ENCODE measurements around the gene DDX54.
A peak's percentile ranks its signal among the peaks of the same experiment; 100 is the strongest.
"Not testable (repeated sequence)": the region's sequence is repeated elsewhere in the genome, so short reads cannot be mapped to it uniquely, and the experiment has no call there.

Gene DDX54

DNA sequence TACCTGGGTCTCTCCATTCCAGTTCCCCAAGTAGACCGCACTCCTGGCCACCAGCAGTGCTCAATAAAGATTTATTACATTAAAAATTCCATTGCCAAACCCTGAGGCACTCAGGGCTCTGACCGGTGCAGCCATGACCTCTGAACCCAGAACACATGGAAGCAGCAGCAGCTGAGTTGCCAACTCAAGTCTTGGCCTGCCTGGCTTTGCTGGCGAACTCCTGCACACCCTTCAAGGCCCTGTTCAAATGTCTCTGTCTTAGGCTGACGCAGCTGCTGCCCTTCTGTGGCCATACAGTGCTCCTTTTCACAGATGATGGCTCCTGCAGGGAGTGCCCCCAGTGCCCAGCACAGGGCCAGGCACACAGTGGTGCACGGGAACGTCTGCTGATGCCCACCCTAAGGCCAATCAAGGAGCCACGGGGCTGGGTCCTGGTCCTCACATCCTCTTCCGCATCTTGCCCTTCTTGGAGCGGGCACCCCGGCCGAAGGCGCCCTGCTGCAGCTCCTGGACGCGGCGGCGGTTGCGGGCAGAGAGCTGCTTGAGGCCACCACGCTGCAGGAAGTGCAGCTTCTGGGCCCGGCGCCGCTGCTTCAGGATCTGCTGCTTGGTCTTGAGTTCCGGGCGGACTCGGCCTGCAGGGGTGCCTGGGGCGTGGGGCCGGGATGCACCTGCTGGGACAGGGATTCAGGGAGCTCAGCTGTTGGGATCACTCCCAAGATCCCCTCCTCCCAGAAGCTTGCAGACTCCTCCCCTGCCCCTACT, 26.7 kb downstream of the DDX54 start:
- DNase-seq = no peak

DNA sequence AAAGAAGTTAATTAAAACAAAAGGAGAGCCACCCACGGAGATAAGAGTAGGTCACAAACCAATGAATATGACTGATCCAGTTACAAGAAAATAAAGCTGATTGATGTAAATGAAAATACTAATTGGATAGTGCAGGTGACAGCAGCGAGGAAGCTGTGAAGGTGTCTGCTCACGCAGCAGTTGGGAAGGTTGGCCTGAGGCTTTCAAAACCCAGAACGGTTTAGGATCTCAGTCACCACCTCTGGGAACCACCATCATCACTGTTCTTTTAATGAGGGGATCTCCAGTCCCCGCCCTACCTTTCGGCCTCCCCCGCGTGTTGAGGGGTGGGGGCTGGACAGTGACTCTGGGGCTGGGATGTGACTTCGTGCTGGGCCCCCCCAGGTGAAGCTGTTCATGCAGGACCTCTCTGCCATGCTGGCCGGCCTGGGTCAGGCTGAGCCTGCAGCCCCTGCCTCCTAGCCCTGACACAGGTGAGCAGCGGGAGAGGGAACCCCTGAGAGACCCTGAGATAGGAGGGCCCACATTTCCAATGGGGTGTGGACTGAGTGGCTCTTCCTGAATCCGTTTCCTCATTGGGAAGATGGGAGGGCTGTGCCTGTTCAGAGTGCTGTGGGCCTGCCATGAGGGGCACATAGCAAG, 27.9 kb downstream of the DDX54 start:
- DNase-seq = no peak

DNA sequence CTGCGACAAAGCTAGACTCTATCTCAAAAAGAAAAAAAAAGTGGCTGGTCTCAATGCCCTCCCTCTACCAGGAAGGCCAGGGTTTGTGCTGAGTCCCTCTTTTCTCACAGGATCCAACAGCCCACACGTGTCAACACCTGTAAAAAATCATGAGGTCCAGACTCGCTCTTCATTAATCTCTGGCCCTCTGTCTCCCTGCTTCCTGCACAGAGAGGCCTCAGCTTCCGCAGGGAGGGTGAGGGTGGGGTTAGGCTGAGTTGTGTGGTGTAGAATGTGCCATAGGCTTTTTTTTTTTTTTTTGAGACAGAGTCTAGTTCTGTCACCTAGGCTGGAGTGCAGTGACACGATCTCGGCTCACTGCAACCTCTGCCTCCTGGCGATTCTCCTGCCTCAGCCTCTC, 29.6 kb downstream of the DDX54 start:
- no peak for DNase-seq

DNA sequence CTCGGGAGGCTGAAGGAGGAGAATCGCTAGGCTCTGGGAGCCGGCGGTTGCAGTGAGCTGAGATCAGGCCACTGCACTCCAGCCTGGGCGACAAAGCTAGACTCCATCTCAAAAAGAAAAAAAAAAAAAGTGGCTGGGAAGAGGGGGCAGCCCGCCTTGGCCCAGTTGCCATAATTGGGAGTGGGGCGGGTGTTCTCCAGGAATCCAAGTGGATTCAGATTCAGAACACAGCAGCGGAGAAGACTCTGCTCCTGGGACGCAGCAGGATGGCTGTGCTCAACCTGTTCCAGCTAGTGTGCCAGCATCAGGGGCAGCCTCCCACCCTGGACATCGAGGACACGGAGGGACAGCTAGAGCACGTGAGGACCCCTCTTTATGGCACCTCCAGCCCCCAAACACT, 30.2 kb downstream of the DDX54 start:
- no peak for DNase-seq

DNA sequence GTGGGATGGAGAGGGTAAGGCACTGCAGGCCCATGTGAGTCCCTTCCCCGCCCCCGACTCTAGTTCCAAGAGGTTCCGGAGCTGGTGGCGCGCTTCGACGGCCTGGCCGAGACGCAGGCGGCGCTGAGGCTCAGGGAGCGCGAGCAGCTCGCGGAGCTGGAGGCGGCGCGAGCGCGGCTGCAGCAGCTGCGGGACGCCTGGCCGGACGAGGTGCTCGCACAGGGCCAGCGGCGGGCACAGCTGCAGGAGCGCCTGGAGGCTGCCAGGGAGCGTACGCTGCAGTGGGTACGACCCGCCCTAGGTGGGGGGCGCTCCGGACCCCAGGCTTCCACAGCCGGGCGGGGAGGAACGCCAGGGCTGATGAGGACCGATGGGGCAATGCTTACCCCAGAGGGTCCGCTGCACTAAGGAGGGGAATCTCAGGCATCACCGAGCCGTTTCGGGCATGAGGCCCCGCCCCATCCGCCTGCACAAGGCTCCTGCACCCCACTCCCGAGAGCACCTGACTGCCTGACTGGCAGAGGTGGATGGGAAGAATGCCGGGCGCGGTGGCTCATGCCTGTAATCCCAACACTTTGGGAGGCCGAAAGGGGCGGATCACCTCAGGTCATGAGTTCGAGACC, 30.8 kb downstream of the DDX54 start:
- no peak for DNase-seq

DNA sequence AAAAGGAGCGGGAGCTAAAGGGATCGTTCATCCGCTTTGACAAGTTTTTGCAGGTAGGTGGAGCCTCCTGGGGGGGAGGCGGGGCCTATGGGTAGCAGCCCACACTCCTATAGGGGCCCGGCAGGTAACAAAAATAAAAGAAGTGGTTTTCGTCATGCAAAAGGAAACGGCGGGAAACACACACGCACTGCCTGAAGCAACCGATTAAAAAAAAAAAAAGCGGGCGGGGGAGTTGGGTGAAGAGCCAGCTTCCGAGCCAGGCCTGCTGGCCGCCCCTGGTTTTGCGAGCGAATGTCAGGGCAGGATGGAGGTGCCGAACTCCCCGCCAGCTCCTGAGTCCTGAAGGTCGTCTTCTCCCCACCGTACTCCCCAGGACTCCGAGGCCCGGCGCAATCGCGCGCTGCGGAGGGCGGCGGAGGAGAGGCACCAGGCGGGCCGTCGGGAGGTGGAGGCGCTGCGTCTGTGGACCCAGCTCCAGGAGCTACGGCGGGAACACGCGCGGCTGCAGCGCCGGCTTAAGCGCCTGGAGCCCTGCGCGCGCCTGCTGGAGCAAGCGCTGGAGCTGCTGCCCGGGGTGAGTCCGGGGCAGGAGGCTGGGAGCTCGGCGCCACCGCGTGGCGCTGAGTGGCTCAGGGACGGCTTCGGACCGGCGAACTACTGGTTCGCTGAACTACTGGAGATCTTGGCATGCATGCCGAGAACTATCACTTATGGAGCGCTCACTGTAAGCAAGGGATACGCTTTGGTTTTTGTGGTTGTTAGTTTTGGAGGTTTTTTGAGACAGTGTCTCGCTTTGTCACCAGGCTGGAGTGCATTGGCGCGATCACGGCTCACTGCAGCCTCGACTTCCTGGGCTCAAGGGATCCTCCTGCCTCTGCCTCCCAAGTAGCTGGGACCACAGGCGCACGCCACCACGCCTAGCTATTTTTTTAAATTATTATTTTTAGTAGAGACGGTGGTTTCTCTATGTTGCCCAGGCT, 32.2 kb downstream of the DDX54 start:
- peak; percentile 43 for DNase-seq

DNA sequence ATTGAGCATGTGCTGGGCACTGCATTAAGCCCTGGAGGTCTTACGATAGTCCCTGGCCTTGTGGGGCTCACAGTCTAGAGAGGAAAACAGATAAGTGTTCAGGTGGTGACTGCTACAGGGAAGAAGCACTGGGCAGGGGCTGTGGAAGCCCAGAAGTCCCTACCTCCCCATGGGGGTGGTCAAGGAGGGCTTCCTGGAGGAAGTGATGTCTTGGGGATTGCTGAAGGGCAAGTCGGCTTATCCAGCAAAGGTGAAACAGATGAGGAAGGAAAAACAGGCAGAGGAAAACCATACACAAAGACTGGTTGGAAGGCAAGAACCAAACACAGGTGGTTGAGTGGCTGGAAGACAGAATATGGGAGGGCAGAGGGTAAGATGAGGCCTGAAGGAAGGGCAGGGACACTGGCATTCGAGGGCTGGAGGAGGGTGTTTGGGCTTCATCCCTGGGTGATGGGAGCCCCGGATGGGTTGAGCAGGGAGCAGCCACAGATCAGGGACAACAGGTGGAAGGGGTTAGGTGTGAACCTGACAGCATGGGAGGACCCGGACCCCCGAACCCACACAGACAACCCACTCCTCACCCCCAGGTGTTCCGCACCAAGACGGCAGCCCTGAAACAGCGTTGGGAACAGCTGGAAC, 33.0 kb downstream of the DDX54 start:
- DNase-seq = no peak

DNA sequence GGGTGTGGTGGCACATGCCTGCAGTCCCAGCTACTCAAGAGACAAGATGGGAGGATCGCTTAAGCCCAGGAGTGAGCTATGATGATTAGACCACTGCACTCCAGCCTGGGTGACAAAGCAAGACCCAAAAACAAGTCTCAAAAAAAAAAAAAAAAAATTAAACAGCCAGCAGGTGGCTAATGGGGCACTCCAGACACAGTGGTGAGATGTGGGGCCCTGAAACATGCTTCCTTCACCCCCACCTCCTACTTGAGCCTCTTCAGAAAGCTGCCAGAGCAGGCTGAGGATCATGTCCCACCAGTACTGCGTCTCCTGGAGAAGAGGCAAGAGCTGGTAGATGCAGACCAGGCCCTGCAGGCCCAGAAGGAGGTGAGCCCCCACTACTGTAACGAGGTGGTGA, 33.6 kb downstream of the DDX54 start:
- DNase-seq = no peak

DNA sequence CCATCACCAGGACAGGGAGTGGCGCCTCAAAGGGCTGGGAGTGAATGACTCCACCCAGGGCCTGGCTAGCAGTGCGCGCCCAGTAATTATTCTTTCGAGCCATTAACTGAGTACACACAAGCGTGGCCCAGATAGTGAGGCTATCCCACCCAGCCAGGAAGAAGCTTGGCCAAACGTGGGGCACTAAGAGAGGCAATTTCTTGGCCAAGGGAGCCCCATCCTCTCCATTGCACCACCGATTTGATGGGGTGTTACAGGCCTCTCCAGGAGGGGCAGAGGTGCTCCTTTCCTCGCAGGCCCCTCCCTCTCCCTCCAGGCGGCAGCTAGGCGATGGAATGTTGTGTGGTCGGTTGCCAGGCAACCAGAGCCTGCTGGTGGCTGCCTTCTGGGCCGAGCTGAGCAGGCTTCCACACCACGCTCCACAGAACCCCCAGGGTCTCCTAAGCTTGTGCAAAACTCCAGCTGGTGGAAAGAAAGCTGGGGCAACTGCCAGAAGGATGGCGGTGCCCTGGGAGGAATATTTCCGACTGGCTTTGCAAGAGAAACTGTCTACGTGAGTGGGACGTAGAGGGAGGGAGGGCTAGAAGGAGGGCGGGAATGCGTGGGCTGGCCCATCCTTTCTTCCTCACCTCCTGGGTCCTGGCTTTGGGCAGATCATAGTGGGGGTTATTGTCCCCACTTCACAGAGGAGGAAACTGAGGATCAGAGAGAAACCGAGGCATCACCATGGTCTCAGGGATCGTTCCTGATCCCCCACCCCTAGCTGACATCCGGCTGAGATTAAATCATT, 35.7 kb downstream of the DDX54 start, which contains the start of gene CFAP73:
Gene CFAP73, plus strand, starts transcription at position 364 of the 790 bp plus-strand sequence. Its CDS starts 134 bp downstream, at position 498.
- DNase-seq = no peak

DNA sequence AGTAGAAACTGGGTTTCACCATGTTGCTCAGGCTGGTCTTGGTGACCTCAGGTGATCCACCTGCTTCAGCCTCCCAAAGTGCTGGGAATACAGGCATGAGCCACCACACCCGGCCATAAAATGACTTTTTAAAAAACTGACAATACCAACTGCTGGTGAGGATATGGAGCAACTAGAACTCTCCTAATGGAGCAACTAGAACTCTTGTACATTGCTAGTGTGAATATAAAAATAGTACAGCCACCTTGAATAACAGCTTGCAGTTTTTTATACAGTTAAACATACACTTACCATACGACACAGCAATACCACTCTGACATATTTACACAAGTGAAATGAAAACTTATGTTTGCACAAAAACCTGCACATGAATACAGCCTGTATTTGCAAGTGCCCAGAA, 38.3 kb downstream of the DDX54 start:
- DNase-seq = no peak

DNA sequence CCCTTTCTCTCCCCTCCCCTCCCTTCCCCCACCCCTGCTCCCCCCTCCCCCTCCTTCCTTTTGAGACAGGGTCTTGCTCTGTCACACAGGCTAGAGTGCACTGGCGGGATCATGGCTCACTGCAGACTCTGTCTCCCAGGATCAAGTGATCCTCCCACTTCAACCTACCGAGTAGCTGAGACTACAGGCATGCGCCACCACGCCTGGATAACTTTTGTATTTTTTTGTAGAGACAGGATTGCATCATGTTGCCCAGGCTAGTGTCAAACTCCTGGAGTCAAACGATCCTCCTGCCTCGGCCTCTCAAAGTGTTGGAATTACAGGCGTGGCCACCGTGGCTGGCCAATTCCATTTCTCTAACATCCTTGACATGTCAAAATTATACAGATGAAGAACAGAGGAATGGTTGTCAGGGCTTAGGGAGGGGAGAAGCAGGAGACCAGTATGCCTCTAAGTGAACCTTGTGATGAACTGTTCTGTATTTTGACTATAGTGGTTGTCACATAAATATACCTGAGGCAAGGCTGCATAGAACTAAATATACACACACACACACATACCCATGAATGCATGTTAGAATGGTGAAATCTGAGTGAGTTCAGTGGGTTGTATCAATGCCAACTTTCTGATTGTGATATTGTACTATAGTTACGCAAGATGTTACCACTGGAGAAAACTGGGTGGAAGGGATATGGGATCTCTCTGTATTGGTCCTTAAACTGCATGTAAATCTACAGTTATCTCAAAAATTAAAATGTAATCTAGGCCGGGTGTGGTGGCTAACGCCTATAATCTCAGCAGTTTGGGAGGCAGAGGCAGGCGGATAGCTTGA, 39.3 kb downstream of the DDX54 start:
- DNase-seq = no peak

DNA sequence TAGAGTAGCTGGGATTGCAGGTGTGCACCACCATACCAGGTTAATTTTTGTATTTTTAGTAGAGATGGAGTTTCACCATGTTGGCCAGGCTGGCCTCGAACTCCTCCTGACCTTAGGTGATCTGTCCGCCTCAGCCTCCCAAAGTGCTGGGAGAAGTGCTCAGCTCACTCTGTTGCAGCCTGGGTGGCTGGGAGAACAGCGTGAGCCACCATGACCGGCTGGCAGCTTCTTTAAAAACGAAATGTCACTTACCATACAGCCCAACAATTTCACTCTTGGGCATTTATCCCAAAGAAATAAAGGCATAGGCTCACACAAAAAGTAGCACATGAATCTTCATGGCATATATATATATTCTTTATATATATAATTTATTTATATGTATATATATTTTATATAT, 40.5 kb downstream of the DDX54 start:
- no peak for DNase-seq

DNA sequence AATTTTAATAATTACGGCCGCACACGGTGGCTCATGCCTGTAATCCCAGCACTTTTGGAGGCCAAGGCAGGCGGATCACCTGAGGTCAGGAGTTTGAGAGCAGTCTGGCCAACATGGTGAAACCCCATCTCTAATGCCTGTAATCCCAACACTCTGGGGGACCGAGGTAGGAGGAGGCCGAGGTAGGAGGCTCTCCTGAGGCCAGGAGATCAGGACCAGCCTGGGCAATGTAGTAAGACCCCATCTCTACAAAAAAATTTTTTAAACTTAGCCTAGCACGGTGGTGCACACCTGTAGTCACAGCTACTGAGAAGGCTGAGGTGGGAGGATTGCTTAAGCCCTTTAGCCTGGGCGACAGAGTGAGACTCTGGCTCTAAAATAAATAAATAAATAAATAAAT, 41.3 kb downstream of the DDX54 start:
- DNase-seq = no peak

DNA sequence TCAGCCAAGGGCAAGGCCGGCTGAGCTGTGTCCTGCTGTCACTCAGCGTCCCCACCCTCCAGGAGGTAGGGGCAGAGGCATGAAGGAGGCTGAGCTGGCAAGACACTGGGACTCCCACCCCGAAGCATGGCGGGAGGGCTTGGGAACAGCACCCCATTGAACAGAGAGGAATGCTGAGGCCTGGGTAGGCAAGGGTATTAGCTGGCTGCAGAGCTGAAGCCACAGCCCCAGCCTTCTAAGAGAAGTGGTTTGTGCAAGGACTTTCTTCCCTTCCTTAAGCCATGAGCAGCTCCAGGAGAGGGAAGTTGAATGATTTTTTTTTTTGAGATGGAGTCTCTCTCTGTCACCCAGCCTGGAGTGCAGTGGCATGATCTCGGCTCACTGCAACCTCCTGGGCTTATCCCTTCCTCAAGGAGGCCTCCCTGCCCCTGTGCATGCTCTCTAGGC, 42.4 kb downstream of the DDX54 start:
- no peak for DNase-seq

DNA sequence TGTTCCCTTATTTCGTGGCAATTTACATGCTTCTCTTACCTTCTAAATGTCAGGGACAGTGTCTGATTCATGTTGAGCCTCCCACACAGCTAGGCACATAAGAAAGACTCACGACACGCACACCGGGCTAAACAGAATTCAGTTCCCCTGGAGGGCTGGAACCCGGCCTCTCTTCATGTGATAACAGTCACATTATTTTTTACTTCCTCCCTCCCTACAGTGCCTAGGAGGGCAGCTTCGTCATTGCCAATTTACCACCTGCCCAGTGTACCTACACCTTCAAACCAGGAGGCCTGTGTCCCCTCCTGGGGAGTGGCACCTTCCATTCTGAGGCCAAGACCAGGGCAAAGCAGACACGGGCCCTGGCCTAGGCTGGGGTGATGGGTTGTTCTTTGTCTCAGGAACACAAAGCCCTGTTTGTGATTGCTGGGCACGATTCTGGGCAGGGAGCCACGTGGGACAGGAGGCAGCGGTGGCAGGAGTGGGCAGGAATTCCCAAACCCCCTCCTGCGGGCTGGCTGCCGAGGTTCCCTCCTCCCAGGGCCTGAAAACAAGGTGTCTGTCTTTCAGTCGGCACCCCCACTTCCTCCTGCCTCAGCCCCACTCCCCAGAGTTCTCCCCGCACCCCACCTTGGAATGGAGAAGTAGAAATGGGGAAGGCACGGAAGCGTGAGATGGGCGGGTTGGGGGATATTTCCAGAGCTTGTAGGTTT, 42.9 kb downstream of the DDX54 start:
- no peak for DNase-seq

DNA sequence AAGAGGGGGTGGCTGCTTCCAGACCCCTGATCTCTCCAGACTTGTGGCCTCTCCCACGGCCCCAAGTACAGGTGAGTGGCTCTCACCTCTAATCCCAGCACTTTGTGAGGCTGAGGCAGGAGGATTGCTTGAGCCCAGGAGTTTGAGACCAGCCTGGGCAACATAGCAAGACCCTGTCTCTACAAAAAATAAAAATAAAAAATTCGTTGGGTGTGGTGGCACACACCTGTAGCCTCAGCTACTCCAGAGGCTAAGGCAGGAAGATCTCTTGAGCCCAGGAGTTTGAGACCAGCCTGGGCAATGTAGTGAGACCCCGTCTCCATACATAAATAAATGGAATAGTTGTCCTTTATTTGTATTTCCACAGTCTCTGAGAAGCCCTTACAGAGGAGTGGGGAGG, 43.6 kb downstream of the DDX54 start:
- DNase-seq = not testable (repeated sequence)

DNA sequence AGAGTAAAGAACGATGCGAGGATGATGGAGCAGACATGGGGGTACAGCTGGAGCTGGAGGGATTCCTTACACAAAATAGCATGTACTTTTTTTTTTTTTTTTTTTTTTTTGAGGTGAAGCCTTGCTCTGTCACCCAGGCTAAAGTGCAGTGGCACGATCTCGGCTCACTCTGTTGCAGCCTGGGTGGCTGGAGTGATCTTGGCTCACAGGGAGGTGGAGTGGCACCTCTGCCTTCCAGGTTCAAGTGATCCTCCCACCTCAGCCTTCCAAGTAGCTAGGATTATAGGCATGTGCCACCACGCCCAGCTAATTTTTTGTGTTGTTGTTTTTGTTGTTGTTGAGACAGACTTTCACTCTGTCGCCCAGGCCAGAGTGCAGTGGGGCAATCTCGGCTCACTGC, 44.6 kb downstream of the DDX54 start:
- DNase-seq = no peak

DNA sequence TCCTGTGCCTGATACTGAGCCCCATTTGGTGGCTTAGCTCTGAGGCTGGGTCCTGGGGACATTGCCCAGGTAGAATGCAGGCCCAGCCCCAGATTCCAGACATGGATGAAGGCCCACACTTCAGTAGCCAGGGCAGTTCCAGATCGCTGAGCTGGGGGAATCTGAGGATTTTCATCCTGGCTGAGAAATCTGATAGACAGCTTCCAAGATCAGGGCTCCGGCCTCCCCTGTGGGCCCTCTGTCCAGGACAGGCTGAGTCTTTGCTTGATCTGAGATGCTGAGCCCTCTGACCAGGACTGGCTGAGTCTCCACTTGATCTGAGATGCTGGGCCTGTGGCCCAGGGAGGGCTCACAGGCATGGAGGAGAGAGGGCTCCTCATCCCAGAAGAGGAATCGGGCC, 46.5 kb downstream of the DDX54 start:
- no peak for DNase-seq

DNA sequence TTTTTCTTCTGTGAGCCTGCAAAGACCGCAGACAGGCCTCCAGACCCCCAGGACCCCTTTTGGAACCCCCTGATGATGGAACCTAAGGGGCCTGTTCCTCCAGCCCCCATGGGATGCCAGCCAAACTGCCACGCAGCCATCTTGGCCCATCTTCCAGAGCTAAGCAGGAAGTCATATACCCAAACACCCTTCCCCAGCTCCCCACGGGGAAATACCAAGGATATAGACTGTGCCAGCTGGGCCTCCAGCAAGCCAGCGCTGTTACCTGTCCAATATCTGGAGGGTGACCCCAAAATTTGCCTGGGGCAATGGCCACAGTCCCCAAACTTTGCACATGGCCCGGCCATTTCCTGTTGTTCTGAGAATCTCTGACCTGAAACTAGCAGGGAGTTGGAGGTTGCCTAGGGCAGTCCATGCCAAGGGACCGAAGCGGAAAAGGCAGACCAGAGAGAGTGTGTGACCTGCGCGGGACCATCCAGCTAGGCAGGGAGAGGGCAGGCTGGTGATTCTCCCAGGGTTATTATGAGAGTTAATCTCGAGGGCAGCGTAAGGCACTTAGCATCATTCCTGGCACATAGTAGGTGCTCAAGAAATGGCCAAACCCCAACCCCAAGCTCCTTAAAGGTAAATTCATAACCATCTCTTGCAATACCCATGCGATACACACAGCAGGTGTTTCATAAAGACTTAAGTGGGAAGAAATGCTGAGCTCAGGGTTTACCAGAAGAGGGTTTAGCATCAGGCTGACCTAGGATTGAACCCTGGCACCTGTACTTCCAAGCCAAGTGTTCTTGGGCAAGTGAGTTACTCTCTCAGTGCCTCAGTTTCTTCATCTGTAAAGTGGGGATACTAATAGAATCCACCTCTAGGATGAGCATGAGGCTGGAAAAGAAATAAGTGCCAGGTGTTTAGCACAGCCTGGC, 47.2 kb downstream of the DDX54 start:
- DNase-seq = no peak
